ENCODE results near the gene UBE2E3. TPM values are rescaled to one million over a fixed set of nuclear protein-coding genes. Genes with fewer than 3 reads are reported as not detected.

The UBE2E3 gene
- total RNA-seq, 4 donors from 2014 or later: 25.5 to 66.8 (median 60.3) TPM

DNA sequence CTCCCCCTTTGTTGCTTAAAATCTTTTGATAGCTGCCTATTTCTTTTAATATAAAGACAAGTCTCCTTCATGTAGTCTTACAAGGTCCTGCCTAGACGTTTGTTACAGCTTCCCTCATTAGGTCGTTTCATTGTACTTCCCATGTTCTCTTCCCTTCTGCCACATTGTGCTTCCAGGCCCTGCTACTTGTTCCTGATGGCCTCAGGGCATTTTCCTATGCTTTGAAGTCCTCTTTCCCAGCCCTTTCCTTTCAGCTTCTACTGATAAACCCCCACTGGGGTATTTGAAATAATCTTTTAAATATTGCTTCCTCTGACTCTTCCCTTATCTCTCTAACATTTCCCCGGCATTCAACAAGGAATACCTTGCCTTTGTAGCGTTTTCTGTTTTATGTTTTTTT is 67.4 kb downstream of the UBE2E3 start:
- intact Hi-C loops (cut with DNase I; ENCODE audit: low total_unique reads): no loop called here
- TF ChIP-seq, protein P1, sequence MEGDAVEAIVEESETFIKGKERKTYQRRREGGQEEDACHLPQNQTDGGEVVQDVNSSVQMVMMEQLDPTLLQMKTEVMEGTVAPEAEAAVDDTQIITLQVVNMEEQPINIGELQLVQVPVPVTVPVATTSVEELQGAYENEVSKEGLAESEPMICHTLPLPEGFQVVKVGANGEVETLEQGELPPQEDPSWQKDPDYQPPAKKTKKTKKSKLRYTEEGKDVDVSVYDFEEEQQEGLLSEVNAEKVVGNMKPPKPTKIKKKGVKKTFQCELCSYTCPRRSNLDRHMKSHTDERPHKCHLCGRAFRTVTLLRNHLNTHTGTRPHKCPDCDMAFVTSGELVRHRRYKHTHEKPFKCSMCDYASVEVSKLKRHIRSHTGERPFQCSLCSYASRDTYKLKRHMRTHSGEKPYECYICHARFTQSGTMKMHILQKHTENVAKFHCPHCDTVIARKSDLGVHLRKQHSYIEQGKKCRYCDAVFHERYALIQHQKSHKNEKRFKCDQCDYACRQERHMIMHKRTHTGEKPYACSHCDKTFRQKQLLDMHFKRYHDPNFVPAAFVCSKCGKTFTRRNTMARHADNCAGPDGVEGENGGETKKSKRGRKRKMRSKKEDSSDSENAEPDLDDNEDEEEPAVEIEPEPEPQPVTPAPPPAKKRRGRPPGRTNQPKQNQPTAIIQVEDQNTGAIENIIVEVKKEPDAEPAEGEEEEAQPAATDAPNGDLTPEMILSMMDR (IDR thresholded peaks at IDR 0.05): no peak
- TF ChIP-seq POLR2A (IDR thresholded peaks at IDR 0.05): no peak
- 63 to 66% methylated on average over 4 of the region's 4 CpGs for WGBS, 2 donors

GRCh38 chr2:181051861-181052522 is 71.6 kb downstream of the UBE2E3 start:
- 79 to 81% methylated on average over 3 of the region's 3 CpGs for WGBS, 2 donors
- intact Hi-C loops (cut with DNase I; ENCODE audit: low total_unique reads): no loop called here
- no peak for TF ChIP-seq POLR2A (IDR thresholded peaks at IDR 0.05)
- TF ChIP-seq, protein P1 (IDR thresholded peaks at IDR 0.05): no peak
- no peak overlapping the region for H3K4me3 ChIP-seq (ENCODE audit: low read depth, poor library complexity, severe bottlenecking)
- no peak for DNase-seq (ENCODE audit: low spot score in 2 of 2)

More for the DNA sequence above, 67.4 kb downstream of the UBE2E3 start:
- no peak for DNase-seq (ENCODE audit: low spot score in 2 of 2)
- H3K4me3 ChIP-seq (ENCODE audit: low read depth, poor library complexity, severe bottlenecking): no peak overlapping the region

DNA sequence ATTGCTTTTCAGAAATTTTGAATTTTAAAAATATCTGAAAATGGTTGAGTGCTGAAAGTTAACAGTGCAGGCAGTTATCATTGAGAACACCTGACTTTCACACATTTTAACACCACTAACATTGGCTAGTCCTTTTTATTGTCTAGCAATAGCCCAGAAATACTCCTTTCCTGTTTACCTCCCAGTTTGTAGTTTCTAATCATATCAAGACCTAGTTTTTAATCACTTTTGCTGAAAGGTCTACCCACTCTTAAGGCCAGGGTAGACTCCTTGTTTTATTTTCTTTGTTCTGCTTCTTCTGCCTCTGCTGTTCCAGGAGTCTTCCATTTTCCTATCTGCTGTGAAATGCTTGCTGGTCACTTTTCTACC is 72.1 kb downstream of the UBE2E3 start:
- intact Hi-C loops (cut with DNase I; ENCODE audit: low total_unique reads): no loop called here
- TF ChIP-seq POLR2A (IDR thresholded peaks at IDR 0.05): no peak
- TF ChIP-seq, protein P1 (IDR thresholded peaks at IDR 0.05): no peak

GRCh38 chr2:181054256-181054655 is 73.9 kb downstream of the UBE2E3 start:
- H3K4me3 ChIP-seq (ENCODE audit: low read depth, poor library complexity, severe bottlenecking): no peak overlapping the region
- WGBS, 2 donors: 60 to 71% methylated on average over 2 of the region's 2 CpGs
- no peak for TF ChIP-seq POLR2A (IDR thresholded peaks at IDR 0.05)
- TF ChIP-seq, protein P1 (IDR thresholded peaks at IDR 0.05): no peak
- DNase-seq (ENCODE audit: low spot score in 2 of 2): no peak
- intact Hi-C loops (cut with DNase I; ENCODE audit: low total_unique reads): no loop called here

More for the DNA sequence above, 72.1 kb downstream of the UBE2E3 start:
- no peak overlapping the region for H3K4me3 ChIP-seq (ENCODE audit: low read depth, poor library complexity, severe bottlenecking)
- DNase-seq (ENCODE audit: low spot score in 2 of 2): no peak

DNA sequence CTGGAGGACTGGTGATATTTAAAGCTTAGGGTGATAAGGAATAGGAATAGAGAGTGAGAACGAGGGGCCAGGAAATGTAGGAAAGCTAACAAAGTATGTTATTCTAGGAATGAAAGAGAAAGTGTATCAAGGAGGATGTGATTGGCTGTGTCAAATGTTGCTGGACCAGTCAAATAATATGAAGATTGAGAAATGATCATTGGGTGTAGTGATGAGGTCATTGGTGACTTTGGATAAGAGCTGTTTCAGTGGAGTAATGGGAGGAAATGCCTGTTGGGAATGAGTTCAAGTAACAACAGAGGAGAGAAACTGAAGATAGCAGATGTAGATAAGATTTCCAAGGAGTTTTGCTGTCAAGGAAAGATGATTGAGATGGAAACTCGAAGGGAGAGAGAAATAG is 74.4 kb downstream of the UBE2E3 start:
- no peak for DNase-seq (ENCODE audit: low spot score in 2 of 2)
- H3K4me3 ChIP-seq (ENCODE audit: low read depth, poor library complexity, severe bottlenecking): no peak overlapping the region
- TF ChIP-seq, protein P1 (IDR thresholded peaks at IDR 0.05): no peak
- no peak for TF ChIP-seq POLR2A (IDR thresholded peaks at IDR 0.05)
- 90 to 96% methylated on average over 2 of the region's 2 CpGs for WGBS, 2 donors
- intact Hi-C loops (cut with DNase I; ENCODE audit: low total_unique reads): no loop called here

Measured in lower leg skin (tissue), 4 donors.